GM12878 (cell line): ENCODE data around the gene TECTB. TPM values are rescaled to one million over a fixed set of nuclear protein-coding genes. Genes with fewer than 3 reads are reported as not detected.

ENCODE experiments used
- ATAC-seq: fragments of 200-7000 bp; cut with Tn5 transposase; 3 replicates; pipeline ENCODE4 v1.9.1; 2020; ENCODE audit warnings: mild to moderate bottlenecking, moderate library complexity
- BruUV-seq: library from RNA; stranded (reverse); fragments of 400-500 nt; replicated peaks from 2 replicates; lab custom pipeline; 2021; lab: Mats Ljungman, UMichigan
- CTCF ChIA-PET: fragments of 300-600 bp; sonication (Branson Sonifier 250); formaldehyde crosslinking; extraction: SDS; loops from one replicate; lab custom pipeline; 2021; ENCODE audit warnings: inconsistent platforms; lab: Yijun Ruan, JAX
- POLR2A ChIA-PET: fragments of 350-600 bp; formaldehyde crosslinking; extraction: SDS; loops from one replicate; lab custom pipeline; 2021; ENCODE audit warnings: inconsistent platforms; lab: Charles Lee
- RAD21 ChIA-PET: fragments of 300-600 bp; sonication (Branson Sonifier 250); formaldehyde crosslinking; loops from one replicate; lab custom pipeline; 2023; ENCODE audit warnings: antibody characterized with exemption; ENCODE audit not compliant: unreplicated experiment; lab: Charles Lee
- SMC1A ChIA-PET: fragments of 300-600 bp; sonication (Branson Sonifier 250); formaldehyde crosslinking; loops from one replicate; lab custom pipeline; 2023; ENCODE audit not compliant: unreplicated experiment, uncharacterized antibody; lab: Charles Lee
- DNase-seq: peaks from one replicate; pipeline ENCODE4 v3.0.0-alpha.2; 2011; ENCODE audit warnings: low read depth, low spot score
- FAIRE-seq: peaks from 3 replicates; lab custom pipeline; 2011; peaks lifted over from hg19 to GRCh38; lab: Jason Lieb, UNC
- H2AFZ ChIP-seq: 2 replicates; pipeline ENCODE4 v1.6.0; 2011; ENCODE audit warnings: low read depth, low read length, control low read depth; ENCODE audit not compliant: control insufficient read depth
- H3K27ac ChIP-seq: 2 replicates; pipeline ENCODE4 v1.5.1; 2011; ENCODE audit warnings: control low read depth; ENCODE audit not compliant: control insufficient read depth, insufficient read depth
- H3K27me3 ChIP-seq, 2 experiments: replicated peaks in 1 of 2; 2 replicates each; pipeline versions ENCODE4 v1.6.0 to v1.6.1; 2011; ENCODE audit warnings: low read length in 1 of 2; ENCODE audit not compliant: control insufficient read depth in 2 of 2, insufficient read depth in 2 of 2
- H3K36me3 ChIP-seq, 2 experiments: 2 replicates each; pipeline ENCODE4 v1.5.1; 2011; ENCODE audit warnings: low read length in 1 of 2; ENCODE audit not compliant: control insufficient read depth in 2 of 2, insufficient read depth in 2 of 2
- H3K4me1 ChIP-seq: 2 replicates; pipeline ENCODE4 v1.6.1; 2011; ENCODE audit warnings: mild to moderate bottlenecking, low read length, moderate library complexity, mixed read lengths; ENCODE audit not compliant: control insufficient read depth, insufficient read depth
- H3K4me2 ChIP-seq: 2 replicates; pipeline ENCODE4 v1.6.0; 2011; ENCODE audit warnings: control low read depth; ENCODE audit not compliant: control insufficient read depth, insufficient read depth
- H3K4me3 ChIP-seq: fragments of 200-600 bp; sonication (generic); 2 replicates; pipeline ENCODE4 v1.5.1; 2016
- H3K79me2 ChIP-seq: 2 replicates; pipeline ENCODE4 v1.6.0; 2011; ENCODE audit warnings: low read length; ENCODE audit not compliant: control insufficient read depth, insufficient read depth
- H3K9ac ChIP-seq: 2 replicates; pipeline ENCODE4 v1.8.0; 2011; ENCODE audit warnings: low read length, control low read depth, mixed read lengths; ENCODE audit not compliant: control insufficient read depth, insufficient read depth
- H3K9me3 ChIP-seq: replicated peaks from 3 replicates; pipeline ENCODE4 v1.5.1; 2011; ENCODE audit warnings: mild to moderate bottlenecking, low read length; ENCODE audit not compliant: control insufficient read depth, insufficient read depth
- H4K20me1 ChIP-seq: 2 replicates; pipeline ENCODE4 v1.6.0; 2011; ENCODE audit not compliant: control insufficient read depth, insufficient read depth
- BRCA1 ChIP-seq: IDR thresholded peaks from 2 replicates; pipeline ENCODE4 v1.6.1; 2011; ENCODE audit warnings: low read depth, low read length, improper control_type of control experiment
- CBX3 ChIP-seq: fragments of 200-600 bp; sonication (generic); IDR thresholded peaks from 2 replicates; pipeline ENCODE4 v1.6.1; 2016; ENCODE audit warnings: low read depth, borderline replicate concordance
- CBX5 ChIP-seq: sonication (generic); IDR thresholded peaks from 2 replicates; pipeline ENCODE4 v1.6.1; 2016; ENCODE audit warnings: low read depth, moderate library complexity, mild to moderate bottlenecking, inconsistent platforms
- CHD4 ChIP-seq: fragments of 200-600 bp; sonication (generic); IDR thresholded peaks from 2 replicates; pipeline ENCODE4 v1.6.1; 2016; ENCODE audit warnings: mild to moderate bottlenecking
- CREB1 ChIP-seq: IDR thresholded peaks from 2 replicates; pipeline ENCODE4 v1.6.1; 2012; ENCODE audit warnings: low read depth, mild to moderate bottlenecking, inconsistent platforms
- MTA3 ChIP-seq: IDR thresholded peaks from 2 replicates; pipeline ENCODE4 v1.6.1; 2012; ENCODE audit warnings: low read length, inconsistent platforms, borderline replicate concordance
- SMC3 ChIP-seq: IDR thresholded peaks from 2 replicates; pipeline ENCODE4 v1.6.1; 2011; ENCODE audit warnings: low read length, improper control_type of control experiment, borderline replicate concordance
- TAF1 ChIP-seq: IDR thresholded peaks from 2 replicates; pipeline ENCODE4 v1.6.1; 2011; ENCODE audit warnings: mild to moderate bottlenecking, low read depth, low read length, borderline replicate concordance
- WGBS: methylation state at CpG from one replicate; pipeline ENCODE4 v1.1.6; 2016; ENCODE audit warnings: low lambda C conversion rate; ENCODE audit not compliant: insufficient replicate concordance, insufficient coverage; ENCODE audit errors: missing lambda C conversion rate; 5-methylcytosine and 5-hydroxymethylcytosine counted together
- in situ Hi-C: fragments of 300-500 bp; cut with MboI; formaldehyde crosslinking; loops from 9 replicates; pipeline ENCODE4 v1.14.3; 2018; ENCODE audit warnings: mixed read lengths
- intact Hi-C: fragments of 100-400 bp; cut with micrococcal nuclease; formaldehyde crosslinking; loops from one replicate; pipeline ENCODE4 v1.14.2; 2022; ENCODE audit not compliant: unreplicated experiment
- polyA plus RNA-seq, 11 experiments: library from polyadenylated mRNA; depleted of rRNA in 4 of 11; unstranded in 6 of 11; stranded (reverse) in 5 of 11; fragments of >200 nt; fragmentation: Nextera tagmentation in 4 of 11; fragmentation: Illumina TruSeq in 1 of 11; extraction: Ambion mirVana in 4 of 11; extraction: Trizol in 1 of 11; gene quantifications; 1 replicate in 1 of 11; 2 replicates in 10 of 11; pipeline versions ENCODE4 v1.2.1 to v1.2.3, GENCODE V29; 2011 to 2016; ENCODE audit warnings: inconsistent platforms in 2 of 11, missing spikeins in 2 of 11, low read depth in 1 of 11
- total RNA-seq, 4 experiments: library from RNA; depleted of rRNA in 3 of 4; stranded (reverse); fragments of >200 nt in 3 of 4; fragmentation: Illumina TruSeq in 1 of 4; extraction: Trizol in 1 of 4; gene quantifications; 2 replicates each; pipeline versions ENCODE4 v1.2.1 to v1.2.3, GENCODE V29; 2013 to 2021
- TF ChIP-seq, protein P1 (sequence below): fragments of 450-650 bp; IDR thresholded peaks from 2 replicates; pipeline ENCODE4 v1.6.1; 2017; ENCODE audit warnings: borderline replicate concordance

The TECTB gene
- total and polyA plus RNA-seq, 10 of the 15 experiments (the other 5 are each of a cell fraction or from before 2014, with no cell fraction given) = not detected

GRCh38 chr10:112241651-112242341, 41.4 kb upstream of the TECTB start:
- RAD21 ChIA-PET = no interaction called here
- Histone ChIP-seq H3K27me3 (no peaks in the 10 kb centered on the region), H3K4me1 (no peaks in the 10 kb centered on the region), H3K9me3 (peaks cover 4% of the 10 kb centered on the region; the same call in 1 of the 3 replicates), H3K79me2 (no peaks in the 10 kb centered on the region), H3K4me3 (no peak overlapping the region), H3K4me2 (no peak overlapping the region), H3K9ac (no peak overlapping the region), H2AFZ (no peak overlapping the region), H3K36me3 (no peaks in the 10 kb centered on the region), H4K20me1 (no peaks in the 10 kb centered on the region), H3K27ac (no peak overlapping the region)
- FAIRE-seq = no peak
- POLR2A ChIA-PET = no interaction called here
- ATAC-seq = no peak
- SMC1A ChIA-PET = no interaction called here
- 0% methylated on average over 2 of the region's 2 CpGs for WGBS
- DNase-seq = no peak
- intact Hi-C loops = no loop called here
- CTCF ChIA-PET = no interaction called here
- no TSS peak for BruUV-seq
- in situ Hi-C loops = no loop called here
- TF ChIP-seq CBX3 = no peak
- no peak for TF ChIP-seq BRCA1
- TF ChIP-seq MTA3 = no peak
- no peak for TF ChIP-seq TAF1
- no peak for TF ChIP-seq SMC3
- TF ChIP-seq, protein P1, sequence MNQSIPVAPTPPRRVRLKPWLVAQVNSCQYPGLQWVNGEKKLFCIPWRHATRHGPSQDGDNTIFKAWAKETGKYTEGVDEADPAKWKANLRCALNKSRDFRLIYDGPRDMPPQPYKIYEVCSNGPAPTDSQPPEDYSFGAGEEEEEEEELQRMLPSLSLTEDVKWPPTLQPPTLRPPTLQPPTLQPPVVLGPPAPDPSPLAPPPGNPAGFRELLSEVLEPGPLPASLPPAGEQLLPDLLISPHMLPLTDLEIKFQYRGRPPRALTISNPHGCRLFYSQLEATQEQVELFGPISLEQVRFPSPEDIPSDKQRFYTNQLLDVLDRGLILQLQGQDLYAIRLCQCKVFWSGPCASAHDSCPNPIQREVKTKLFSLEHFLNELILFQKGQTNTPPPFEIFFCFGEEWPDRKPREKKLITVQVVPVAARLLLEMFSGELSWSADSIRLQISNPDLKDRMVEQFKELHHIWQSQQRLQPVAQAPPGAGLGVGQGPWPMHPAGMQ = no peak
- TF ChIP-seq CREB1 = no peak
- TF ChIP-seq CHD4 = no peak
- TF ChIP-seq CBX5 = no peak
